CD14-positive monocyte (primary cell): ENCODE data around the gene PHOX2B. TPM values are rescaled to one million over a fixed set of nuclear protein-coding genes. Genes with fewer than 3 reads are reported as not detected.

Experiments used
- DNase-seq, 3 donors: peaks; one replicate each; pipeline ENCODE4 v3.0.0-alpha.2; 2011 to 2022
- H2AFZ ChIP-seq: 2 replicates; pipeline ENCODE4 v1.6.0; 2012; ENCODE audit warnings: mild to moderate bottlenecking, low read depth, low read length, inconsistent platforms; ENCODE audit not compliant: insufficient read depth, poor library complexity, severe bottlenecking
- H3K27ac ChIP-seq, 2 donors: 1 replicate in 1 of 2; 2 replicates in 1 of 2; pipeline ENCODE4 v1.5.1; 2012 to 2013; ENCODE audit warnings: low read length in 2 of 2, control low read depth in 1 of 2, inconsistent platforms in 1 of 2, low read depth in 1 of 2, mild to moderate bottlenecking in 1 of 2
- H3K27me3 ChIP-seq, 2 donors: one replicate each; pipeline versions ENCODE4 v1.6.0 to v1.6.1; 2011 to 2013; ENCODE audit warnings: low read length in 2 of 2; ENCODE audit not compliant: control insufficient read depth in 2 of 2, insufficient read depth in 2 of 2
- H3K36me3 ChIP-seq, 2 donors: replicated peaks in 1 of 2; 1 replicate in 1 of 2; 2 replicates in 1 of 2; pipeline versions ENCODE4 v1.5.1 to v1.6.1; 2012 to 2013; ENCODE audit warnings: low read length in 2 of 2, control low read depth in 1 of 2, inconsistent platforms in 1 of 2, mild to moderate bottlenecking in 1 of 2; ENCODE audit not compliant: insufficient read depth in 2 of 2, control insufficient read depth in 1 of 2
- H3K4me1 ChIP-seq, 2 donors: 1 replicate in 1 of 2; 2 replicates in 1 of 2; pipeline versions ENCODE4 v1.5.1 to v1.6.1; 2012 to 2013; ENCODE audit warnings: low read length in 2 of 2, control low read depth in 1 of 2, inconsistent platforms in 1 of 2, mild to moderate bottlenecking in 1 of 2, moderate library complexity in 1 of 2; ENCODE audit not compliant: insufficient read depth in 2 of 2, control insufficient read depth in 1 of 2
- H3K4me2 ChIP-seq: replicated peaks from 2 replicates; pipeline ENCODE3; 2012; ENCODE audit warnings: low read length, moderate library complexity, mild to moderate bottlenecking; ENCODE audit not compliant: poor library complexity, severe bottlenecking; ENCODE audit errors: extremely low read depth
- H3K4me3 ChIP-seq, 3 experiments: fragments of 200-600 bp in 1 of 3; sonication (generic) in 1 of 3; replicated peaks in 1 of 3; 1 replicate in 2 of 3; 2 replicates in 1 of 3; pipeline ENCODE4 v1.5.1; 2011 to 2013; ENCODE audit warnings: low read length in 3 of 3, mild to moderate bottlenecking in 3 of 3, control low read depth in 2 of 3, low read depth in 2 of 3, inconsistent platforms in 1 of 3, moderate library complexity in 1 of 3
- H3K79me2 ChIP-seq: 2 replicates; pipeline ENCODE4 v1.6.0; 2012; ENCODE audit warnings: mild to moderate bottlenecking, control low read depth, inconsistent platforms, low read length, moderate library complexity; ENCODE audit not compliant: insufficient read depth
- H3K9ac ChIP-seq: 2 replicates; pipeline ENCODE4 v1.6.0; 2017; ENCODE audit warnings: low read length, mild to moderate bottlenecking; ENCODE audit not compliant: insufficient read depth, poor library complexity, severe bottlenecking
- H3K9me3 ChIP-seq, 2 donors: replicated peaks in 1 of 2; 1 replicate in 1 of 2; 2 replicates in 1 of 2; pipeline versions ENCODE4 v1.5.1 to v1.6.1; 2012 to 2013; ENCODE audit warnings: low read length in 2 of 2, control low read depth in 1 of 2; ENCODE audit not compliant: control insufficient read depth in 1 of 2, insufficient read depth in 1 of 2
- H4K20me1 ChIP-seq: 2 replicates; pipeline ENCODE4 v1.6.0; 2012; ENCODE audit warnings: mild to moderate bottlenecking, low read length, control low read depth, moderate library complexity; ENCODE audit not compliant: insufficient read depth
- H3K27ac Mint-ChIP-seq, 7 donors: one replicate each; pipeline ENCODE4 v1.8.0; 2020; ENCODE audit warnings: mild to moderate bottlenecking in 7 of 7, mixed read lengths in 7 of 7, moderate library complexity in 6 of 7, inconsistent platforms in 2 of 7
- H3K27me3 Mint-ChIP-seq, 3 donors: one replicate each; pipeline ENCODE4 v1.8.0; 2021 to 2022; ENCODE audit warnings: low read depth in 3 of 3, mild to moderate bottlenecking in 3 of 3, mixed read lengths in 3 of 3, moderate library complexity in 3 of 3, inconsistent platforms in 1 of 3
- H3K36me3 Mint-ChIP-seq, 2 donors: one replicate each; pipeline ENCODE4 v1.8.0; 2020; ENCODE audit warnings: mixed read lengths in 2 of 2, inconsistent platforms in 1 of 2, mild to moderate bottlenecking in 1 of 2
- H3K4me1 Mint-ChIP-seq: one replicate; pipeline ENCODE4 v1.8.0; 2020; ENCODE audit warnings: mild to moderate bottlenecking, mixed read lengths
- H3K4me3 Mint-ChIP-seq, 2 donors: one replicate each; pipeline ENCODE4 v1.8.0; 2020; ENCODE audit warnings: mild to moderate bottlenecking in 2 of 2, mixed read lengths in 2 of 2, moderate library complexity in 1 of 2
- H3K9me3 Mint-ChIP-seq, 7 donors: one replicate each; pipeline ENCODE4 v1.8.0; 2020 to 2022; ENCODE audit warnings: mixed read lengths in 7 of 7, mild to moderate bottlenecking in 6 of 7, moderate library complexity in 6 of 7, inconsistent platforms in 2 of 7
- WGBS: methylation state at CpG from one replicate; pipeline ENCODE4 v1.1.5; 2013; ENCODE audit warnings: missing lambda C conversion rate; ENCODE audit not compliant: insufficient coverage; 5-methylcytosine and 5-hydroxymethylcytosine counted together
- intact Hi-C, 2 donors: fragments of 100-400 bp; cut with micrococcal nuclease; formaldehyde crosslinking; loops; one replicate each; pipeline versions ENCODE4 v1.15.0 to v1.15.1; 2023
- polyA plus RNA-seq, 3 donors: library from polyadenylated mRNA; depleted of rRNA in 1 of 3; unstranded in 2 of 3; stranded (reverse) in 1 of 3; fragments of 300-500 nt in 2 of 3; fragments of >200 nt in 1 of 3; fragmentation: Illumina TruSeq in 2 of 3; gene quantifications; 1 replicate in 2 of 3; 2 replicates in 1 of 3; pipeline ENCODE4 v1.2.3, GENCODE V29; 2012 to 2021
- TF ChIP-seq, protein P1 (sequence below): fragments of 200-600 bp; IDR thresholded peaks from one replicate; pipeline ENCODE4 v1.8.0; 2022; ENCODE audit warnings: antibody characterized with exemption, mild to moderate bottlenecking

Gene PHOX2B
- polyA plus RNA-seq, 3 donors, result not detected

DNA sequence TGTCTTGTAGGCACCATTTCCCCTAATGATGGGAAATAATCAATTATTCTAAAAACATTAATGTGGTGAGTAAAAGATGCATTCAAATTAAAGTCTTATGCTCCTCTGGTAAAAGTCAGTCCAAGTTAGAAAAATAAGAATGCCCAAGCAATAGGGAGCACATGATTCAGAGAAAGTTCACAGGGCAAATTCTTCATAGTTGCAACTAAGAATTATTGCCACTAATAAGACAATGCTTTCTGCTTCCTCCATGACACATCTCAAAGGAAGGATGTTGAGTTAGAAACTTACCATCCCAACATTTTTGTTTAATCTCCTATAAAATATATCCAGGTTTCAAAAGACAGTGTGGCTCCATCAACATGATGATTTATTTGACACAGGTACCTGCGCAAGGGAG, 26.3 kb downstream of the PHOX2B start:
- Histone ChIP-seq H3K9ac (no peak overlapping the region), H3K36me3 (no peaks in the 10 kb centered on the region), H3K27me3 (peaks cover 0 to 9% of the 10 kb centered on the region in 2 donors), H3K9me3 (peaks cover 0 to 16% of the 10 kb centered on the region in 2 donors), H2AFZ (no peak overlapping the region), H4K20me1 (no peaks in the 10 kb centered on the region), H3K79me2 (no peaks in the 10 kb centered on the region), H3K4me1 (no peaks in the 10 kb centered on the region), H3K4me2 (no peak overlapping the region), H3K4me3 (no peak overlapping the region), H3K27ac (no peak overlapping the region)
- TF ChIP-seq, protein P1, sequence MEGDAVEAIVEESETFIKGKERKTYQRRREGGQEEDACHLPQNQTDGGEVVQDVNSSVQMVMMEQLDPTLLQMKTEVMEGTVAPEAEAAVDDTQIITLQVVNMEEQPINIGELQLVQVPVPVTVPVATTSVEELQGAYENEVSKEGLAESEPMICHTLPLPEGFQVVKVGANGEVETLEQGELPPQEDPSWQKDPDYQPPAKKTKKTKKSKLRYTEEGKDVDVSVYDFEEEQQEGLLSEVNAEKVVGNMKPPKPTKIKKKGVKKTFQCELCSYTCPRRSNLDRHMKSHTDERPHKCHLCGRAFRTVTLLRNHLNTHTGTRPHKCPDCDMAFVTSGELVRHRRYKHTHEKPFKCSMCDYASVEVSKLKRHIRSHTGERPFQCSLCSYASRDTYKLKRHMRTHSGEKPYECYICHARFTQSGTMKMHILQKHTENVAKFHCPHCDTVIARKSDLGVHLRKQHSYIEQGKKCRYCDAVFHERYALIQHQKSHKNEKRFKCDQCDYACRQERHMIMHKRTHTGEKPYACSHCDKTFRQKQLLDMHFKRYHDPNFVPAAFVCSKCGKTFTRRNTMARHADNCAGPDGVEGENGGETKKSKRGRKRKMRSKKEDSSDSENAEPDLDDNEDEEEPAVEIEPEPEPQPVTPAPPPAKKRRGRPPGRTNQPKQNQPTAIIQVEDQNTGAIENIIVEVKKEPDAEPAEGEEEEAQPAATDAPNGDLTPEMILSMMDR, result no peak
- Mint-ChIP-seq H3K27ac (no peak overlapping the region), H3K27me3 (peaks cover 7 to 8% (median 8%) of the 10 kb centered on the region in 3 donors), H3K4me1 (no peaks in the 10 kb centered on the region), H3K4me3 (no peak overlapping the region), H3K9me3 (peaks cover 5 to 22% (median 12%) of the 10 kb centered on the region in 7 donors), H3K36me3 (no peaks in the 10 kb centered on the region)
- WGBS, result 86% methylated on average over 1 of the region's 1 CpG
- intact Hi-C loops, result no loop called here
- no peak for DNase-seq

DNA sequence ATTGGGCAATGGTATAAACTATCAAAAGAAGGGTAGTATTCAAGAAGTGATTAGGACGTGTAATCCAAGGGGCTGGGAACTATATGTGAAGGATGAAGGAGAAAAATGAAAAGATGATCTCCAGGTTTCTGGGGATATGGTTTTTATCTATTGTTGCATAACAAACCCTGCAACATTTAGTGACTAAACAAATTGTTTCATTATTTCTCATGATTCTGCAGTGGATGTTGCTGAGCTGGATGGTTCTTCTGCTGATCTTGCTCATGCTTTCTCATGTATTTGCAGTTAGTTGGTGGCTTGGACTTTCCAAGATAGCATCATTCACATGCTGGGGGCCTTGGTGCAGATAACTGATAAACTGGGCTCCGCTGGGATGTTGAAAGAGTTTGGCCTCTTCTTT, 29.1 kb downstream of the PHOX2B start:
- Histone ChIP-seq H3K4me3 (no peak overlapping the region), H4K20me1 (no peaks in the 10 kb centered on the region), H3K36me3 (no peaks in the 10 kb centered on the region), H3K9ac (no peak overlapping the region), H3K4me2 (no peak overlapping the region), H3K9me3 (peaks cover 0 to 6% of the 10 kb centered on the region in 2 donors), H3K27me3 (peaks cover 0 to 9% of the 10 kb centered on the region in 2 donors), H3K79me2 (no peaks in the 10 kb centered on the region), H3K4me1 (no peaks in the 10 kb centered on the region), H2AFZ (no peak overlapping the region), H3K27ac (no peak overlapping the region)
- Mint-ChIP-seq H3K9me3 (peaks cover 0 to 10% (median 6%) of the 10 kb centered on the region in 7 donors), H3K4me1 (no peaks in the 10 kb centered on the region), H3K4me3 (no peak overlapping the region), H3K27me3 (peaks cover 6 to 8% (median 8%) of the 10 kb centered on the region in 3 donors), H3K27ac (no peak overlapping the region), H3K36me3 (no peaks in the 10 kb centered on the region)
- no peak for DNase-seq
- intact Hi-C loops, result no loop called here
- WGBS, result 60% methylated on average over 1 of the region's 2 CpGs
- TF ChIP-seq, protein P1, result no peak
